NOMO-1 (cell line): ENCODE measurements around the gene COL18A1.
"Not testable (repeated sequence)": the region's sequence is repeated elsewhere in the genome, so short reads cannot be mapped to it uniquely, and the experiment has no call there.

Experiments
- DNase-seq, 2 experiments: peaks; one replicate each; lab custom pipeline; 2025; ENCODE audit not compliant: unreplicated experiment in 2 of 2; lab: John Stamatoyannopoulos, UW

Gene COL18A1

GRCh38 chr21:45366931-45367401 is 38.0 kb upstream of the COL18A1 start:
- DNase-seq: no peak

GRCh38 chr21:45367402-45368351 is 37.3 kb upstream of the COL18A1 start:
- no peak for DNase-seq

GRCh38 chr21:45369018-45369417 is 35.9 kb upstream of the COL18A1 start:
- not testable (repeated sequence) for DNase-seq

- DNase-seq: no peak
Measured at GRCh38 chr21:45370575-45370974, 34.4 kb upstream of the COL18A1 start.

GRCh38 chr21:45371081-45371480 is 33.9 kb upstream of the COL18A1 start:
- DNase-seq: no peak

- no peak for DNase-seq
Measured at GRCh38 chr21:45371655-45372054, 33.3 kb upstream of the COL18A1 start.

GRCh38 chr21:45372732-45373355 is 32.1 kb upstream of the COL18A1 start:
- DNase-seq: no peak

- no peak for DNase-seq
Measured at GRCh38 chr21:45373991-45374816, 30.8 kb upstream of the COL18A1 start.

GRCh38 chr21:45374826-45375455 is 30.0 kb upstream of the COL18A1 start:
- DNase-seq: no peak

- no peak for DNase-seq
Measured at GRCh38 chr21:45376459-45377324, 28.3 kb upstream of the COL18A1 start.

- no peak for DNase-seq
Measured at GRCh38 chr21:45377325-45377709, 27.6 kb upstream of the COL18A1 start.

GRCh38 chr21:45377866-45378257 is 27.1 kb upstream of the COL18A1 start:
- no peak for DNase-seq

- DNase-seq: no peak
Measured at GRCh38 chr21:45378258-45378966, 26.6 kb upstream of the COL18A1 start.

- no peak for DNase-seq
Measured at GRCh38 chr21:45379171-45379900, 25.6 kb upstream of the COL18A1 start.

- DNase-seq: no peak
Measured at GRCh38 chr21:45379901-45380330, 25.0 kb upstream of the COL18A1 start.

GRCh38 chr21:45380566-45380965 is 24.4 kb upstream of the COL18A1 start:
- no peak for DNase-seq

- no peak for DNase-seq
Measured at GRCh38 chr21:45381036-45381787, 23.8 kb upstream of the COL18A1 start.
